Measurements from ENCODE around the gene ZNF575. TPM values are rescaled to one million over a fixed set of nuclear protein-coding genes. Genes with fewer than 3 reads are reported as not detected.

Gene ZNF575
- total RNA-seq, 1 experiment from 2014 or later = 0.13 TPM

GRCh38 chr19:43584484-43584883, 51.5 kb downstream of the ZNF575 start (continued):
- TF ChIP-seq ZNF416 (CRISPR knock-in tag; IDR thresholded peaks at IDR 0.05) (no peak), ZBTB21 (CRISPR knock-in tag; IDR thresholded peaks at IDR 0.05; ENCODE audit: borderline replicate concordance) (no peak), ATF3 (CRISPR knock-in tag; conservative IDR thresholded peaks at IDR 0.05) (no peak), JAZF1 (CRISPR knock-in tag; IDR thresholded peaks at IDR 0.05) (no peak), ZNF396 (CRISPR knock-in tag; IDR thresholded peaks at IDR 0.05; ENCODE audit: borderline replicate concordance) (no peak)
- TF ChIP-seq, protein P1, sequence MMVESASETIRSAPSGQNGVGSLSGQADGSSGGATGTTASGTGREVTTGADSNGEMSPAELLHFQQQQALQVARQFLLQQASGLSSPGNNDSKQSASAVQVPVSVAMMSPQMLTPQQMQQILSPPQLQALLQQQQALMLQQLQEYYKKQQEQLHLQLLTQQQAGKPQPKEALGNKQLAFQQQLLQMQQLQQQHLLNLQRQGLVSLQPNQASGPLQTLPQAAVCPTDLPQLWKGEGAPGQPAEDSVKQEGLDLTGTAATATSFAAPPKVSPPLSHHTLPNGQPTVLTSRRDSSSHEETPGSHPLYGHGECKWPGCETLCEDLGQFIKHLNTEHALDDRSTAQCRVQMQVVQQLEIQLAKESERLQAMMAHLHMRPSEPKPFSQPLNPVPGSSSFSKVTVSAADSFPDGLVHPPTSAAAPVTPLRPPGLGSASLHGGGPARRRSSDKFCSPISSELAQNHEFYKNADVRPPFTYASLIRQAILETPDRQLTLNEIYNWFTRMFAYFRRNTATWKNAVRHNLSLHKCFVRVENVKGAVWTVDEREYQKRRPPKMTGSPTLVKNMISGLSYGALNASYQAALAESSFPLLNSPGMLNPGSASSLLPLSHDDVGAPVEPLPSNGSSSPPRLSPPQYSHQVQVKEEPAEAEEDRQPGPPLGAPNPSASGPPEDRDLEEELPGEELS (CRISPR knock-in tag; IDR thresholded peaks at IDR 0.05) = no peak

Other genes starting within 250 kb of the ZNF575 start
- 2.0 to 4.5 TPM (median 2.0 TPM) in 3 replicates for gene CD177, start 179.5 kb upstream of the ZNF575 start, total RNA-seq (2021)
- gene TEX101, start 118.3 kb upstream of the ZNF575 start, total RNA-seq (2021) = not detected in 3 replicates
- gene LYPD3, start 67.6 kb upstream of the ZNF575 start, total RNA-seq (2021) = 2.7 to 3.8 TPM (median 3.1 TPM) in 3 replicates
- gene PHLDB3, start 28.4 kb upstream of the ZNF575 start, total RNA-seq (2021) = 14.6 to 15.6 TPM (median 14.8 TPM) in 3 replicates
- gene ETHE1, start 6.0 kb upstream of the ZNF575 start, total RNA-seq (2021) = 19.0 to 23.5 TPM (median 21.2 TPM) in 3 replicates
- 46.5 to 50.8 TPM (median 48.3 TPM) in 3 replicates for gene XRCC1, start 42.3 kb downstream of the ZNF575 start, total RNA-seq (2021)
- 6.4 to 11.3 TPM (median 10.6 TPM) in 3 replicates for gene PINLYP, start 42.6 kb downstream of the ZNF575 start, total RNA-seq (2021)
- gene IRGQ, start 62.9 kb downstream of the ZNF575 start, total RNA-seq (2021) = 33.6 to 38.1 TPM (median 35.5 TPM) in 3 replicates
- 15.9 to 18.5 TPM (median 16.5 TPM) in 3 replicates for gene ZNF576, start 63.4 kb downstream of the ZNF575 start, total RNA-seq (2021)
- gene SRRM5, start 78.9 kb downstream of the ZNF575 start, total RNA-seq (2021) = 0.34 to 0.44 TPM (median 0.42 TPM) in 3 replicates
- gene ZNF428, start 86.4 kb downstream of the ZNF575 start, total RNA-seq (2021) = 19.2 to 20.1 TPM (median 20.0 TPM) in 3 replicates
- 12.2 to 13.3 TPM (median 12.4 TPM) in 3 replicates for gene CADM4, start 106.7 kb downstream of the ZNF575 start, total RNA-seq (2021)
- 10.5 to 14.4 TPM (median 13.5 TPM) in 3 replicates for gene PLAUR, start 137.0 kb downstream of the ZNF575 start, total RNA-seq (2021)
- not detected in 3 replicates for gene IRGC, start 182.9 kb downstream of the ZNF575 start, total RNA-seq (2021)
- gene SMG9, start 221.8 kb downstream of the ZNF575 start, total RNA-seq (2021) = 25.7 to 39.6 TPM (median 34.3 TPM) in 3 replicates
- gene KCNN4, start 247.8 kb downstream of the ZNF575 start, total RNA-seq (2021) = 0.76 to 1.1 TPM (median 0.98 TPM) in 3 replicates

Measured in WTC11 (cell line).